Activated CD4-positive, alpha-beta T cell treated with anti-CD3 and anti-CD28 coated beads, Interleukin-10, Interleukin-2, amounts not matched to agents 100 ng/mL and 50 ng/mL, durations not matched to agents 16 hours and 8 hours (primary cell): ENCODE data around the gene CTSF.
"Not testable (repeated sequence)": the region's sequence is repeated elsewhere in the genome, so short reads cannot be mapped to it uniquely, and the experiment has no call there.

Experiments
- DNase-seq: peaks from one replicate; pipeline ENCODE4 v3.0.0-alpha.2; 2020

The CTSF gene

DNA sequence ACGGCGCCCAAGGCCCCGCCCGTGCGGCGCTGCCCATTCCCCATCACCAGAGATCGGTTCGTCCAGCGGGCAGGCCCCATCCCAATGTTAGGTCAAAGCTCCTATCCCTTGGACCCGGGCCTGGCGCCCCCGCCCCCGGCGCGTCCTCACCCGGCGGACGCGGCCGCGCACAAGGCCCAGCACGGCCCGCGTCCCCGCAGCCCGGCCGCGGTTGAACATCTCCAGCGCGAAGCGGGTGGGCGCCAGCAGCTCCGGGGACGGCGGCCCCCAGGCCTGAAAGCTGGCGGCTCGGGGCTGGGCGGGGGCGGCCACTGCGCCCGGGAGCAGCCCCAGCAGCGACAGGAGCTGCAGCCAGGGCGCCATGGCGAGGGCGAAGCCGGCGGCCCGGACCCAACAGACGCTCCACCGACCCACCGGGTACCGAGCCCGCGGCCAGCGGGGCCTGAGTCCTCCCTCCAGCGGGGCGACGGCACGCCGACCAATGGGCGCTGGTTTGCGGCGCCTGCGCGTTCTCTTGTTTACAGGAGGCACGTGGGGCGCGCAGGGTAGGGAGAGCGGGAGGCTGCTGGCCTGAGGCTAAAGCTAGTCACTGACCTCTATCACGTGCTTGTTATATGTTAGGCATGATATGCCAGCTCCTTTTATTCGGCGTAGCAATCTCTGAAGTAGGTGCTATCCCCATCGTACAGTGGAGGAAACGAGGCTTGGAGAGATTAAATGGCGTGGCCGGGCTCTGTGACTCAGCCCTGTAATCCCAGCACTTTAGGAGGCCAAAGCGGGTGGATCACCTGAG is at the start of gene CTSF:
Gene CTSF (minus strand): TSS at position 483 of the 793 bp plus-strand sequence. CDS start 120 bp downstream, at position 363.
- peak; percentile 75 for DNase-seq

DNA sequence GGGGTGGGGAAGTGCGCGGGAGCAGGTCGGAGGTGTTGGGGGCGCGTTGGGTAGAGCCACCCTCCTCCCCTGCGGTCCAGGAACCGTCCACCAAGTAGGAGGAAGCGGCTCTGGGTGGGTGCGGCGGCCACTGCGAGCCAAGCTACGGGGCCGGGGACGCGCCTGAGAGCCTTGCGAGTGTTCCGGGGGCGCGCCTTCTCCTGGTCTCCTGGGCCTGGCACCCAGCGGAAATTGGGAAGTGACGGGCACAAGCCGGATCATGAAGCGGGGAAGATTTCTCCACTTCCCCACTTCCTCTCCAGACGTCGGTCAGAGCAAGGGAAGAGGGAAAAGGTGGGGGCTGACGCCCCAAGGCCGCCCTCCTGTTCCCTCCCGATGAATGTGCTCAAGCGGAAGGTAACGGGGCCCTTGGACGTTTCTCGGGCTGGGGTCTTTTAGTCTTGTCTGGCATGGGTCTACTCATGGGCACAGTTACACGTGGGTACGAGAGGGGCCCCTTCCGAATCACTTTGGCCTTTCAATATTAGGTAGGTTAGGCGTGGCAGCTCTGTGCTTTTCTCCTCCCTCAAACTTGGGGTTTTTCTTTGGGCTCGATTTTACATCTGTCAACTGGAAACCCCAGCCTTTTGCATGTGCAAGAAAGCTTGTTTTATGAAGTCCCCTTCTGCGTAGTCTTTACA is 48.9 kb upstream of the CTSF start:
- DNase-seq, result no peak

DNA sequence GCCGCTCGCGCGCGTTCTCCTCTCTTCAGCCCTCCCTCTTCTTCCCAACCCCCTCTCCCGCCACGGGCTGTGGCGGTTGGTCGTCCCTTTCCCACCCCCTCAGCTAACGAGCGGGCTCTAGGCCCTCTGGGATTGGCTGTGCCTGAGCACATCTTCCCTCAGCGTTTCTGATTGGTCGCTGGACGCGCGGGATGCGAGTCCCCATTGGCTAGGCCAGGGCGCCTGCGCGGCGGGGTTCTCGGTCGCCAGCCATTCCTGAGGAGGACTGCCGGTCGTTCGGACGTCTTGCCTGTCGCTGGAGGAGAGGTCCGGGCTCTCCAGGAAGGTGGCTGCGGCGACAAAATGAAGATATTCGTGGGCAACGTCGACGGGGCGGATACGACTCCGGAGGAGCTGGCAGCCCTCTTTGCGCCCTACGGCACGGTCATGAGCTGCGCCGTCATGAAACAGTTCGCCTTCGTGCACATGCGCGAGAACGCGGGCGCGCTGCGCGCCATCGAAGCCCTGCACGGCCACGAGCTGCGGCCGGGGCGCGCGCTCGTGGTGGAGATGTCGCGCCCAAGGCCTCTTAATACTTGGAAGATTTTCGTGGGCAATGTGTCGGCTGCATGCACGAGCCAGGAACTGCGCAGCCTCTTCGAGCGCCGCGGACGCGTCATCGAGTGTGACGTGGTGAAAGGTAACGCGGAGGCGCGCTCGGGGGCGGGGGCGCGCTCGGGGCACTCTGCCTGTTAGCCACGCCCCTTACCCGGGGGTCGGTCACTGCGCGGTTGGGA is 48.2 kb upstream of the CTSF start, which contains the start of gene RBM14:
Gene RBM14 (plus strand): TSS at position 252 of the 776 bp plus-strand sequence. CDS start 91 bp downstream, at position 343.
- peak; percentile 100 for DNase-seq

DNA sequence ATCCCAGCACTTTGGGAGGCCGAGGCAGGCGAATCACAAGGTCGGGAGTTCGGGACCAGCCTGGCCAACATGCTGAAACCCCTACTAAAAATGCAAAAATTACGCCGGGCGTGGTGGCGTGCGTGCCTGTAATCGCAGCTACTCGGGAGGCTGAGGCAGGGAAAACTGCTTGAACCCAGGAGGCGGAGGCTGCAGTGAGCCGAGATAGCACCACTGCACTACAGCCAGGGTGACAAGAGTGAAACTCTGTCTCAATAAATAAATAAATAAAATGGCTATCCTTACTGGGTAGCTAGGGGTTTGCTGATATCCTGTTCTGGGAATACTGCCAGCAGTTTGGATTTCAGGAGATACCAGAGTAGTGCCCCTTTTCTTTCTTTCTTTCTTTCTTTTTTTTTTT is 45.7 kb upstream of the CTSF start:
- DNase-seq, result no peak

DNA sequence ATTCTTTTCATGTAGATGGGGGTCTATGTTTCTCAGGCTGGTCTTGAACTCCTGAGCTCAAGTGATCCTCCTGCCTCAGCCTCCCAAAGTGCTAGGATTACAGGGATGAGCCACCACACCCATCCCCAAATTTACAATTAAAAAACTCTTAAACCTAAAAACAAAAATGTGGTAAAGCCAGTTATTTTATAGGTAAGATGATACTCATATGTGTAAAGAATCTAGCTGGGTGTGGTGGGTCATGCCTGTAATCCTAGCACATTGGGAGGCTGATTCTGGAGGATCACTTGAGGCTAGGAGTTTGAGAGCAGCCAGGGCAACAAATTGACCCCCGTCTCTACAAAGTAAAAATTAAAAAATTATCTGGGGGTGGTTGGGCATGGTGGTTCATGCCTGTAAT is 44.1 kb upstream of the CTSF start:
- DNase-seq, result no peak

DNA sequence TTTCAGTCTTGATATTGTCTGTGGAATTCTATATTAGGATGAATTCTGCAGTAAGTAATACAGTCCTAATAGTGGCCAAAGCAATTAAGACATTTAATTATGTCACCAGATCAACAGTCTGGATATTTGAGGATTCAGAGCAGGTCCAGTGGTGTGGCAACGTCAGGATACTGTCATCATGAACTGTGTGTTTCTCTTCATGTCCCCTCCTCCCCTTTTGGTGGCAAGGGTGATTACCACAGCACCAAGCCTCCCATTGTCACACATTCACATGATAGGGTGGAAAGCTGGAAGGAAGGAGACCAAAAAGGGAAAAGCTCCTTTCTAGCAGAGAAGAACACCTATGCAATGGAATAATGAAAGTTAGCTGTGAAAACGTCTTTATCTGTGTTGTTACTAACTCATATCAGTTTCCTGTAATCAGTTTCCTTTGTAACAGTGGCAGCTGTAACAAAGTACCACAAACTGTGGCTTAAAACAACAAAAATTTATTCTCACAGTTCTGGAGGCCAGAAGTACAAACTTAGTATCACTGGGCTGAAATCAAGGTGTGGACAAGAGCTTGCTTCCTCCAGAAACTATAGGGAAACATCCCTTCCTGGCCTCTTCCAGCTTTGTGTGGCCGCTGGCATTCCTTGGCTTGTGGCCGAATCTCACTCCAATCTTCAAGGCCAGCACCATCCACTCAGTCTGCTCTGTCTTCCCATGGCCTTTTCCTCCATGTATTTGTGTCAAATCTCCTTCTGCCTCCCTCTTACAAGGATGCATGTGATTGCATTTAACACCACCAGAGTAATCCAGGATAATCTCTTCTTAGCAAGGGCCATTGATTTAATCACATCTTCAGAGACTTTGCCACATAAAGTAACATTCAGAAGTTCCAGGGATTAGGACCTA is 41.6 kb upstream of the CTSF start:
- DNase-seq, result no peak

DNA sequence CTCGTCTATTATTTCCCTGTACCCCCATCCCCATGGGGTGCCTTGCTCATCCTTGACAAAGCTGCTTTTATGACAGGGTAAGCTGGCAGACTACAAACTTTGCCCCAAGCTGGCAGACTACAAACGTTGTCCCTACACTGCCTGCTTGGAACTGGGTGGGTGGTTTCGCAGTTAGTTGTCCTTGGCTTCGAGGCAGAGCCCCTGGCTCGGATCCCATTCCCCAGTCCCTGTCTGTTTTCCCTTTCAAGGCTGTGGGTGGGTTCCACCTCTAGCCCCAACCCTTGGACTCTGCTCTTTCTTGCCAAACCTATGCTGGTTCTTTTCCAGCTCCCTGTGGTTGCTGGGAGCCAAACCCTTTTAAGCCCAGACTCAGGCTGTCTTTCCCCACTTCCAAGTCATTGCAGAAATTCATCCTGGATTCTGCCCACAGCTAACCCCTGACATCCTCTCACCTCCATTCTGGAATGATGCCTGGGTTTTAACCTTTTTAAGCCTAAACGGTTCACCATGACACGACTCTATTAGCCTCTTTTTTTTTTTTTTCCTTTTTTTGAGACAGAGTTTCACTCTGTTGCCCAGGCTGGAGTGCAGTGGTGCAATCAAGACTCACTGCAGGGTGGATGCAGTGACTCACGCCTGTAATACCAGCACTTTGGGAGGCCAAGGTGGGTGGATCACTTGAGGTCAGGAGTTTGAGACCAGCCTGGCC is 38.9 kb upstream of the CTSF start:
- DNase-seq, result no peak

DNA sequence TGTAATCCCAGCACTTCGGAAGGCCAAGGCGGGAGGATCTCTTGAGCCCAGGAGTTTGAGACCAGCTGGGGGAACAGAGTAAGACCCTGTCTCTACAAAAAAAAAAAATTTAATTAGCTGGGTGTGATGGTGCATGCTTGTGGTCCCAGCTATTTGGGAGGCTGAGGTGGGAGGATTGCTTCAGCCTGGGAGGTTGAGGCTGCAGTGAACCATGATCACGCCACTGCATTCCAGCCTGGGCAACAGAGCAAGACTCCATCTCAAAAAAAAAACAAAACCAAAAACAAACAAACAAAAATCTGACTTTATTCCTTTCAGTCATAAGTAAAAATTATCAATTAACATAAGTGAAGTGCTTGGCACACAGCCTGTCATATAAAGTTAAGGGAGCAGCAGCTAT is 38.2 kb upstream of the CTSF start:
- DNase-seq, result not testable (repeated sequence)

DNA sequence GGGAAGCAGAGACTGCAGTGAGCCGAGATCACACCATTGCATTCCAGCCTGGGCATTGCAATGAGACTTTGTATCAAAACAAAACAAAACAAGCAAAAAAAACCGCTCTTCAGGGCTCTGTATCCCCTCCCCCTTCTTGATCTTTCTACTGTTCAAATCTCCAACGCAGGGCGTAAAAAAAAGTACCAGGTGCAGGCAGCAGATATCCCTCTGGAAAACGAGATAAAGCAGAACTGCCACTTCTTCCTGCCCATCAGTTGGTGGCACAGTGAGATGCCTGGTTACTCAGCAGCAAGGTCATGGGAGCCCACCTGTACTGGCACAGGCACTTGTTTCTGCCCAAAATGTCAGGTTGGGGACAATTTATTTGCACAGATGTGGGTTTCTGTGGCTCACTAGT is 35.7 kb upstream of the CTSF start:
- no peak for DNase-seq

DNA sequence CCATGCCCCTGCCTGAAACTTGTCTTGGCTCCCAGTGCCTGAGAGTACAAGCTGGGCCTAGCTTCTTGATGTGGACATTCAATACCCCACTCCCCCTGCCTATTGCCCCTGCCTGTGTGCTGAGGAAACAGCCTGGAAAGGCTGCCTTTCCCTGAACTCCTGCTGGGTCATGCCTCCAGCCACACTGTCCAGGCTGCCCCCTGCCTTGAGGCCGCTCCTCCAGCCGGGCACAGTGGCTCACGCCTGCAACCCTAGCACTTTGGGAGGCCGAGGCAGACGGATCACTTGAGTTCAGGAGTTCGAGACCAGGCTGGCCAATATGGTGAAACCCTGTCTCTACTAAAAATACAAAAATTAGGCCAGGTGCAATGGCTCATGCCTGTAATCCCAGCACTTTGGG is 34.7 kb upstream of the CTSF start:
- DNase-seq, result no peak

DNA sequence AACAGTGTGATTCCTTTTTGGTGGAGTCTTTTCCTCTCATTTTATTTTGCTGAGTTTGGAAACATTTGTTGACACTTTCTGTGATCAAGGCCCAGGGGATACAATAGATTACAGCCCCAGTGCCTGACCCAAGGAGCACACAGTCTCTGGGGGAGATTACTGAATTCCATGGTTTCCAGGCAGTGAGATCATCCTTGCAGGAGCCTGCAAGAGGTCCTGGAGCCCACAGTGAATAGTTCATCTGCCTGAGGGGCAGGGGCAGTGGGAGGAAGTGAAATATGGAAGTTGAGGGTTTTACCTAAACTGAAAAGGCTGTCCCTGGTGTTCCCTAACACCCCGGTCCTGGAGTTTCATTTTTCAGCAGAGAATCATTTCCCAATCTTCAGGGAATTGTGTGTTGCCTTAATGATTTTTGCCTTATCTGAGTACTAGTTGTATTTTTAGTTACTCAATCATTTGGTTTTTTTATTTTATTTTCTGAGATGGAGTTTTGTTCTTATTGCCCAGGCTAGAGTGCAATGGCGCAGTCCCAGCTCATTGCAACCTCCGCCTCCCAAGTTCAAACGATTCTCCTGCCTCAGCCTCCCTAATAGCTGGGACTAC is 32.3 kb upstream of the CTSF start:
- DNase-seq, result no peak

DNA sequence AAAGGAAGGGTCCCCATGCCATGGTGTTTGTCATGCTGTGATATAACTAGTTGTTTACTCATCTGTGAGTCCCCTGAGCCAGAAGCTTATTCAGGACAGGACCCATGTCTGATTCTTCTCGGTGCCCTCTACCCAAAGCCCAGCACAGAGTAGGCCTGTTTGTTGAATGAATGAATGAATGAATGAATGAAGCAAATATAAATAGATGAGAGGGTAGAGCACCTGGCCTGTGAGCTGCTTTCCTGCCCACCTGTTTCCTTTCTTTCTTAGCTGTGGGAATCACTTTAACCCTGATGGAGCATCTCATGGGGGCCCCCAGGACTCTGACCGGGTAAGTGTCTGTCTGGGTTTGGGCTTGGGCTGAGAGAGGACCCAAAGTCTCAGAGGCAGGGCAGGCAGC is 31.8 kb upstream of the CTSF start:
- no peak for DNase-seq

DNA sequence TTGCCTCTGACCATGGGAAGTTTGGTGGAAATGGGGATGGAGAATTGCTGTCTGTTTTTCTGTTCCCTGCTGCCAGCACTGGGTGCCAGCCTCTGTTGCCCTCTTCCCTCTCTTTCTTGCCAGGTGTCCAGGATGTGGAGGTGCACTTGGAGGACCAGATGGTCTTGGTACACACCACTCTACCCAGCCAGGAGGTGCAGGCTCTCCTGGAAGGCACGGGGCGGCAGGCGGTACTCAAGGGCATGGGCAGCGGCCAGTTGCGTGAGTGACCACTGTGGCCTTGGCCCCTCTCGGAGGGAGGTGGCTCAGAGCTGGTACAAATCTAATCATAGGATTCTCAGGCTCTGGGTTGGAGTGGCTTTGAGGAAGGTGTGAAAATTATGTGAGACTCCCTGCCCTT is 30.6 kb upstream of the CTSF start:
- no peak for DNase-seq

DNA sequence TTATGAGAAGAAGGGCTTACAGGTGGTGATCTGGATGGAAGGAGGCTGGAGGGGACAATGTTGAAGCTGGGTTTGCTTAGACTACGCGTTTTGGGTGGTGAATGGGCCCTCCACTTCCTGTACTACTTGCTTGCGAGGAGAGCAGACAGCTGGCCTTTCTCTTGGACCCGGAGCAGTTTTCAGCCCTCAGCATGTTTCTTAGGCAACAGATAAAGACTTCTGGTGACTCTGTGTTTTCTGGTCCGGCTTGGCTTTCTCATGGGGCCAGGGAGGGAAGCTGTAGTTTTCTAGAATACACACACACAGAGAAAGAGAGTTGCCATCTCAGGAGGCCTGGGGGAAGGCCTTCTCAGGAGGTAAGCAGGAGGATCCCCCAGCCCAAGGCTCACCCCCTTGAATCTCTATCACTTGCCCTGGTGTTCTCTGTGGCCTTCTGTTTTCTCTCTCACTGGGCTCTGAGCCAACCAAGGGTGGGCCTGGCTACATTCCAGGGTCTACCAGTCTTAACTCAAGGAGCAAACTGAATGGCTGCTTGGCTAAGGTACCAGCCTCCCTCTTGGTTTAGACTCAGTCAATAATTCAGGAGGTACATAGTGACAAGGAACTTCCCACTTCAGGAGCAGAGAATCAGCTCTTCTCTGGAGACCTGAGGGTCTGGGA is 27.0 kb upstream of the CTSF start:
- DNase-seq, result no peak

DNA sequence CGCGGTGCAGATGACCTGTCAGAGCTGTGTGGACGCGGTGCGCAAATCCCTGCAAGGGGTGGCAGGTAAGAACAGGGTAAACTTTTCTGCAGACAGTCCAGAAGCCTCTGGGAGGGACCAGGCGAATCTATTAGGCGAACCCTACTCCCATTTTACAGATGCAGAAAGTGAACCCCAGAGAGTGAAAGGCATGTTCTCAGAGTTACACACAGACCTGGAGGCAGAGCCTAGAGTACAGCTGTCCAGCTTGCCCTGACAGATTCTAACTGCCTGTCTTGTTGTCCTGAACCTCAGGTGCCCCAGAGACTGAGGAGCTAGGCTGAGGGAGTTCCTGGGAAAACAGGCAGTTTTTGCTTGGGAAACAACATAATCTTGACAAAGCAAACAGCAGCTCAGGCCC is 25.2 kb upstream of the CTSF start:
- no peak for DNase-seq

DNA sequence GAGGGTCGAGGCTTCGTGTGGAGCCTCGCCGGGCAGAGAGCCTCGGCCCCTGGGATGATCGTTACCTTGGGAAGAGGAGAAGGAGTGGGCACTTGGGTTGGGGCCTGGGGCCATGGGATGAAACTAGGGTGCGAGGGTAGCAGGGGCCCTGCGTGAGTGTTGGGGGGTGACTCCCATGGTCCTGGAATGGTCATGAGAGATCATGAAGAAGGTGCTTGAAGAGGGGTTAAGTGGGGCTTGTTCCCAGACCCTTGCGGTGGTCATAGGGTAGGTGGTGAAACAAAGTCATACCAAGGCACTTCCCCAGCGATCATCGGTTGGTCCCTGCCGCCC is 24.9 kb upstream of the CTSF start:
- no peak for DNase-seq

DNA sequence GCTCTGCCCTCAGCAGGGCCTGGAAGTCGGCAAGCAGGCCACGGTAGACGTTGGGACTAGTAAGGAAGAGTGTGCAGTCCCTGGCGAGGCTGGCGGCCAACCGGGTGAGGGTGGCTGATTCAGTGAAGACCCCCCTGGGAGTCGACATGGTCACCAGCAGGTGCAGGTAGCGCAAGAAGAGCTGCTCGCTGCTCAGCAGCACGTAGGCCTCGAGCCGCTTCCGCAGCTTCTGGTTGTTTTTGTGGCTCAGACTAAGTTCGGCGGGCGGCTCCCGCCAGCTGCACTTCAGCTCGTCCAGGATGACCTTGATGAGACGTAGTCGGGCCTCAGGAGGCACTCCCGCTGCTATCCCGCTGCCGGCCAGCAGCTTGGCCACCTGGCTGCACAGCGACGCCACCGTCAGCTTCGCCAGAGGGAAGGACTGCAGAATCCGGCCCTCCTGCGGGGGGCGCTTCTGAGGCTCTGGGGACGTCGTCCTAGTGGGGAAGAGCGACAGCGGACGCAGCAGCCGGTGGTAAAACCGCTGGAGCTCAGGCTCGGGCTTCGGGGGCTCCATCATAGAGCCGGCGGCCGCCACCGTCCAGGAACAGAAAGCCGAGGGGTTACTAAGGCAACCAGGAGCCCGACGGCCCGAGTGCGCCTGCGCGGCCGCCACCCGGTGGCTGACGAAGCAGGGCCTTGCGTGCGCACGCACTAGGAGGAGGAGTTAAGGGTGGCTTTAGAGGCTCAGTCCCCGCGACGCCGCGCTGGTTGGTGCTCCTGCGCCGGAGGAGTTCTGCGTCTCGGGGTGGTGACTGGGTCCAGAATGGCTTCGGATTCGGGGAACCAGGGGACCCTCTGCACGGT is 24.3 kb upstream of the CTSF start, which contains the start of the genes CCDC87 and CCS:
Gene CCDC87 (minus strand): TSS at position 607 of the 846 bp plus-strand sequence. CDS start 48 bp downstream, at position 559.
Gene CCS (plus strand): TSS at position 729 of the 846 bp plus-strand sequence. CDS start 77 bp downstream, at position 806.
- DNase-seq, result peak; percentile 99

DNA sequence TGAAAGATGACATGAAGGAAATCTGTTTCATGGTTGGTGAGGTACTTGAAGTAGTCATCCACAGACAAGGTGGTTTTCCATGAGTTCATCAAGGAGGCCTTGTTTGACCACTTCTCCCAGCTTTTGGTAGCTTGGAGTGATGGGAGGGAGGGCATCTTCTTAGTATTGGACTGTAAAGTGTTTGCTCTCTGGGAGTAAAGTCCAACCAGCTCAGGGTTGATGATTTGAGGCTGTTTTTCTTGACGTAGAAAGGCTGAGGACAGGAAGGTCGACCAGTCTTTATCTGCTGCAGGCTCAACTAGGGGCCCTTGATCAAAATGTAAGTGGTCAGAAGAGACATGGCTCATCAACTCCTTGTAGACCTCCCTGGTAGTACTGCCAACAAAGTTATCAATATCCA is 22.8 kb upstream of the CTSF start:
- DNase-seq, result no peak

DNA sequence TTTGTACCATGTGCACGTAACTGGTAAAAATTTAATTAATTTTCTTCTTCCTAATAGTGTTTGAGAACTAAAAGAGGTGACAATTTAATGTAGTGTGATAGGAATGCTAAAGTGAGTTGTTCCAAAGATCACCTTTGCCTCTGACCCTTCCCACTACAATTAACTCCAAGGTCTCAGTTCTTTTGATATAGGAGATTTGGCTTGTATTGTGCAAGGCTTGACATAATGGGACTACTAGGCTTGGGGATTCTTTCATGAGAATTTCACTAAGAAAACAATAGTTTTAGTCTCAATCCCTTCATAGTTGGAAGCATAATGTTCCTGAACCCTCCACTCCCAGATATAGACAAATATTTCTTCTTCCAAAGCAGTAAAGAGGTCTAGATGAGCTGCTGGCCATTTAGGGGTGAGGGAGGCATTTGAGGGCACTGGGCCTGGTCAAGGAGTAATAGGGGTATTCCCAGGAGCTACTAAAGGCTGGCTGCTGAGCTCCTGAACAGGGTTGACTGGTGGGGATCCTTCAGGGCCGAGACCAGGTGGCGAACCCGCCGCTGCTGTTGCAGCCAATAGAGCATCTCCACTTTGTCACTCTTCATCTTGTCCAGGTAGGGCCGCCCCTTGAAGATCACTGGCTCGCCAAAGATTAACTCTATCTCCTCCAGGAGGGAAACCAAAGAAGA is 21.7 kb upstream of the CTSF start:
- DNase-seq, result no peak
